Rectal smooth muscle tissue (tissue), 1 donor: ENCODE data around the gene JAK1.

Experiments used
- H3K27ac ChIP-seq: one replicate; pipeline ENCODE4 v1.7.0; 2013; ENCODE audit warnings: low read depth, low read length, inconsistent platforms
- H3K27me3 ChIP-seq: one replicate; pipeline ENCODE4 v1.7.0; 2013; ENCODE audit warnings: low read length; ENCODE audit not compliant: control insufficient read depth, insufficient read depth
- H3K36me3 ChIP-seq: one replicate; pipeline ENCODE4 v1.7.0; 2013; ENCODE audit warnings: low read length; ENCODE audit not compliant: control insufficient read depth, insufficient read depth
- H3K4me1 ChIP-seq: one replicate; pipeline ENCODE4 v1.7.0; 2013; ENCODE audit warnings: low read length; ENCODE audit not compliant: control insufficient read depth, insufficient read depth
- H3K4me3 ChIP-seq: one replicate; pipeline ENCODE4 v1.7.0; 2013; ENCODE audit warnings: low read length
- H3K9ac ChIP-seq: one replicate; pipeline ENCODE4 v1.7.0; 2013; ENCODE audit warnings: low read length

The JAK1 gene

GRCh38 chr1:64856553-64856952 is 109.8 kb downstream of the JAK1 start:
- H3K27ac ChIP-seq, result peak overlapping the region; percentile 69

GRCh38 chr1:64855557-64855956 is 110.8 kb downstream of the JAK1 start:
- Histone ChIP-seq H3K36me3 (peaks cover 37% of the 10 kb centered on the region), H3K9ac (no peak overlapping the region), H3K4me3 (no peak overlapping the region), H3K27me3 (no peaks in the 10 kb centered on the region), H3K4me1 (peaks cover 5% of the 10 kb centered on the region), H3K27ac (peak overlapping the region; percentile 69)

More at GRCh38 chr1:64856553-64856952, 109.8 kb downstream of the JAK1 start:
- Histone ChIP-seq H3K27me3 (no peaks in the 10 kb centered on the region), H3K4me1 (peaks cover 5% of the 10 kb centered on the region), H3K36me3 (peaks cover 36% of the 10 kb centered on the region), H3K4me3 (no peak overlapping the region), H3K9ac (no peak overlapping the region)

DNA sequence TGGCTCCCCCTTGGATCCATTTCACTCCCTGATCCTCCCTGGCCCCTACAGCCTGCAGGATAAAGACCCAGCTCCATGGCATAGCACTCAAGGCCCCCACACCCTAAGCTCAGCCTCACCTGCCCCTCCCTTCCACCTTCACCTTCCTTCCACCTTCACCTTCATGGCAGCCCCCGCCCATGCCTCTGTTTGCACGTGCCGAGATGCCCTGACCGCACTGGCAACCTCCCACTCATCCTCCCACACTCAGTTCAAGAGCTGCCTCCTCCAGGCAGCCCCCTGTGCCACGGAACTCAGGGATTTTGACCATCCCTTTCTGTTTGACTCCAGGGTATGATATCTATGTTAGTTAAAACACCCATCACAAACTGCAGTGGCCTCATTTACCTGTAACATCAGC is 111.7 kb downstream of the JAK1 start:
- H3K36me3 ChIP-seq, result peaks cover 37% of the 10 kb centered on the region
- H3K4me1 ChIP-seq, result peaks cover 5% of the 10 kb centered on the region

DNA sequence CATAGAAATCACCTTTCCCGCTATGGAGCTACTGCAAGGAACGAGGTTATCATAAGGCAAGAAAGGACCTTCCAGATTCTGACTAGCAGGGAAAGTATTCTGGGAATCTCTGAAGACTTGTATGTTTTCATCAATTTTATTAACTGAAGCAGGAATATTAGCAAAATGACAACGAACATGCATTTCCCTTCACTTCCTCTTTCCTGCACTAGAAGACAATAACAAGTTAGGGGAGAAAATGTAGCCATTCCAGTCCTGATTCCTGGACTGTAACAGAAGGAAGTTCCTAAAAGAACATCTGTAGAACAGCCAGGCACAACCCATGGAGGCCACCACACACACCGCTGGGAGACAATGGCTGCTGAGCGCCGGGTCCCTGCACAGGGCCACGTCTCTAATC is 114.7 kb downstream of the JAK1 start:
- Histone ChIP-seq H3K27ac (no peak overlapping the region), H3K36me3 (peaks cover 26% of the 10 kb centered on the region)

More for the DNA sequence above, 111.7 kb downstream of the JAK1 start:
- H3K27me3 ChIP-seq, result no peaks in the 10 kb centered on the region
- no peak overlapping the region for H3K4me3 ChIP-seq
- H3K27ac ChIP-seq, result no peak overlapping the region
- H3K9ac ChIP-seq, result no peak overlapping the region

DNA sequence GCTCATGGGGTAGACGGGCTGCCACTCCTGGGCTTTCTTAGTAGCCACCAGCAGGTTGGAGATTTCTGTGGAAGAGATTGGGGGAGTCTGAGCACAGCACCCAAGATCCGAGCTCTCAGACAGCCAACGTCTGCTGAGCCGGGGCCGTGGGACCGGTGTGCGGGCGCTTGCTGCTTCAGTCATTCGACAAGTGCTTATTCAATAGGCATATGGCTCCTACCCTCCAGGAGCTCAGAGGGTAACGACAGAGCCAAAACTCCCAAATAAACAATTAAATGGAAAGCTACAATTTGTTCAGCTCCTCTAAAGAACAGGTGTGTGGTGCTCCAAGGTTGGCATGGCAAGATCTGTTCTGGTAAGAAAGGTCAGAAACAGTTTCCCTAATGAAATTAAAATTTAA is 115.5 kb downstream of the JAK1 start:
- Histone ChIP-seq H3K27me3 (no peaks in the 10 kb centered on the region), H3K4me1 (peaks cover under 1% of the 10 kb centered on the region), H3K27ac (no peak overlapping the region), H3K4me3 (no peak overlapping the region), H3K36me3 (peaks cover 31% of the 10 kb centered on the region), H3K9ac (no peak overlapping the region)

More for the DNA sequence above, 114.7 kb downstream of the JAK1 start:
- Histone ChIP-seq H3K27me3 (no peaks in the 10 kb centered on the region), H3K4me3 (no peak overlapping the region), H3K4me1 (peaks cover 5% of the 10 kb centered on the region), H3K9ac (no peak overlapping the region)

DNA sequence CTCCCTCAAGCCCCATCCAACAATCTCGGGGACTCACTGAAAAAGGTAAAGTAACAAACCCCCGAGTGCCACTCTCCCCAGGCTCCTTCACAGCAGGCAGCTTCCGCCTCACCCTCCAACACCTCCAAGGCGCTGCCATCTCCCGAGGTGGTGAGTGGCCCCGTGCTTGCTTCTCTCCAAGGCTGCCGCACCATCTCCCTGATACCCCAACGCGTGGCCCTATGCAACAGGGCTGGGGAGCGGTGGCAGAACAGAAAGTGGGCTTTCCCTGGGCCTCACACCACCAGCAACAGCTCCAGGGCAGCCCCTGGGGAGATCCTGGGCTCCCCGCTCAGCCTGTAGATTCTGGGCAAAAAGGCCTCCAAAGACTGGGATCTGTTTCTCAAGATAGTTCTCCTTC is 116.4 kb downstream of the JAK1 start:
- H3K27ac ChIP-seq, result no peak overlapping the region
- H3K36me3 ChIP-seq, result peaks cover 32% of the 10 kb centered on the region
- H3K4me3 ChIP-seq, result no peak overlapping the region
- no peaks in the 10 kb centered on the region for H3K27me3 ChIP-seq
- H3K9ac ChIP-seq, result no peak overlapping the region
- H3K4me1 ChIP-seq, result no peaks in the 10 kb centered on the region

GRCh38 chr1:64848803-64849202 is 117.5 kb downstream of the JAK1 start:
- Histone ChIP-seq H3K27ac (no peak overlapping the region), H3K4me1 (no peaks in the 10 kb centered on the region), H3K36me3 (peaks cover 38% of the 10 kb centered on the region), H3K4me3 (no peak overlapping the region), H3K27me3 (no peaks in the 10 kb centered on the region), H3K9ac (no peak overlapping the region)

- Histone ChIP-seq H3K9ac (no peak overlapping the region), H3K27me3 (no peaks in the 10 kb centered on the region), H3K4me1 (no peaks in the 10 kb centered on the region), H3K27ac (no peak overlapping the region), H3K4me3 (no peak overlapping the region), H3K36me3 (peaks cover 33% of the 10 kb centered on the region)
Observed at GRCh38 chr1:64848136-64848535, 118.2 kb downstream of the JAK1 start.

DNA sequence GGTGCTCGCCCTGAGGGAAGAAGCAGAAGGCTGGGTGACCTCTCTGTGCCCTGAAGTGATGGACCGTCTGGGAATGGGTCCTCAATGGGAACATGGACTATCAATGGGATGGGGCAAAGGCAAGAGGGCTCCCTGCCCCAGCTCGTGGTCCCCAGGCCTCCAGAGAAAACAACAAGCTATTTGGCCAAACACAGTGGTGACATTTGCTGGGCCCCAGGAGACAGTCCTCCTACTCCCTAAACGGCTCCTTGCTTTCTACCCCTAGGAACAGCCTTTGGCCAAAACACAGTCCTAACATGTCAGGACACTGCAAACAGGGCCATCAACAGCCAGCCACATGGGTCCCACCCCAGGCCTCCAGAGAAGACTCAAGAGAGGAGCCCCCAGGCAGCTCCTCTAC is 118.7 kb downstream of the JAK1 start:
- no peak overlapping the region for H3K27ac ChIP-seq
- no peaks in the 10 kb centered on the region for H3K27me3 ChIP-seq
- H3K9ac ChIP-seq, result no peak overlapping the region
- no peaks in the 10 kb centered on the region for H3K4me1 ChIP-seq
- H3K4me3 ChIP-seq, result no peak overlapping the region
- peaks cover 31% of the 10 kb centered on the region for H3K36me3 ChIP-seq

- Histone ChIP-seq H3K4me3 (no peak overlapping the region), H3K4me1 (no peaks in the 10 kb centered on the region), H3K27me3 (no peaks in the 10 kb centered on the region), H3K27ac (no peak overlapping the region), H3K36me3 (peaks cover 33% of the 10 kb centered on the region), H3K9ac (no peak overlapping the region)
Observed at GRCh38 chr1:64846573-64847430, 119.5 kb downstream of the JAK1 start.

GRCh38 chr1:64845831-64846425 is 120.4 kb downstream of the JAK1 start:
- Histone ChIP-seq H3K27ac (no peak overlapping the region), H3K27me3 (no peaks in the 10 kb centered on the region), H3K4me1 (no peaks in the 10 kb centered on the region), H3K4me3 (no peak overlapping the region), H3K36me3 (peaks cover 40% of the 10 kb centered on the region), H3K9ac (no peak overlapping the region)

- no peak overlapping the region for H3K27ac ChIP-seq
- H3K4me3 ChIP-seq, result no peak overlapping the region
- H3K36me3 ChIP-seq, result peaks cover 42% of the 10 kb centered on the region
- H3K4me1 ChIP-seq, result no peaks in the 10 kb centered on the region
- no peak overlapping the region for H3K9ac ChIP-seq
- H3K27me3 ChIP-seq, result no peaks in the 10 kb centered on the region
Observed at GRCh38 chr1:64844609-64845008, 121.7 kb downstream of the JAK1 start.

DNA sequence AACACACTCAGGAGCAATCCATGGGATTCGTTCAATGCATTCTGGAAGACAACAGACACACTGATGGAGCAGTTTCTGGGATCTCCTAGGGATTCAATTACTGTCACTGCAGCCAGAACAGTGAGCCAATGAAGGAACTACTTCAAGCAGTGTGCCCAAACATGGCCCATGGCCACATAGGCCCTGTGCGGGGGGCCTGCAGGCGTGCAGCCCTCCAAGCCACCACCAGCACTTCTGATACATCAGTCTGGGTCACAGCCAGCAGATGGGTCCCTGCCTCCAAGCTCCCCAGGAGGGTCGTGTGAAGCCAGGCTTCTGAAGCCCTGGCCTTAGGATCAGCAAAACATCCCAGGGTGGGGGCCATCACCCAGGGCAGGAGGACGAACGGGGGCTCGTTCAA is 122.2 kb downstream of the JAK1 start:
- Histone ChIP-seq H3K4me3 (no peak overlapping the region), H3K9ac (no peak overlapping the region), H3K4me1 (no peaks in the 10 kb centered on the region), H3K27me3 (no peaks in the 10 kb centered on the region), H3K36me3 (peaks cover 46% of the 10 kb centered on the region), H3K27ac (no peak overlapping the region)
